ENCODE data around the gene OTOS.

GRCh38 chr2:240142859-240143258 lies 2.4 kb upstream of the OTOS start:
- no peak for TF ChIP-seq MAX (IDR thresholded peaks at IDR 0.05)
- no peak for TF ChIP-seq EZH2 (IDR thresholded peaks at IDR 0.05)
- no peak for TF ChIP-seq CTCF (IDR thresholded peaks at IDR 0.05 in 2 of 3, conservative IDR thresholded peaks at IDR 0.05 in 1 of 3; ENCODE audit: borderline replicate concordance in 1 of 3, insufficient read depth in 1 of 3, low read depth in 2 of 3, low read length in 2 of 3)
- TF ChIP-seq ZNF274 (IDR thresholded peaks at IDR 0.05; ENCODE audit: low read depth, low read length): no peak
- no peak for TF ChIP-seq SP1 (IDR thresholded peaks at IDR 0.05; ENCODE audit: low read depth)
- no peak for TF ChIP-seq ELF1 (IDR thresholded peaks at IDR 0.05; ENCODE audit: borderline replicate concordance, low read depth)

Measured in HCT116 (cell line).